Muscle of leg (tissue), 16 donors: ENCODE results near the gene ZDHHC1. TPM values are rescaled to one million over a fixed set of nuclear protein-coding genes. Genes with fewer than 3 reads are reported as not detected.

Source experiments
- DNase-seq: peaks from one replicate; pipeline ENCODE4 v3.0.0; 2013
- H3K27ac ChIP-seq: one replicate; pipeline ENCODE4 v1.5.1; 2013; ENCODE audit warnings: mild to moderate bottlenecking, low read length, control low read depth
- H3K27me3 ChIP-seq: one replicate; pipeline ENCODE4 v1.6.1; 2013; ENCODE audit warnings: low read length; ENCODE audit not compliant: control insufficient read depth, insufficient read depth
- H3K36me3 ChIP-seq: one replicate; pipeline ENCODE4 v1.6.1; 2013; ENCODE audit warnings: low read length; ENCODE audit not compliant: control insufficient read depth, insufficient read depth
- H3K4me1 ChIP-seq: one replicate; pipeline ENCODE4 v1.6.1; 2013; ENCODE audit warnings: low read length; ENCODE audit not compliant: control insufficient read depth, insufficient read depth
- H3K4me3 ChIP-seq: one replicate; pipeline ENCODE4 v1.5.1; 2013; ENCODE audit warnings: low read length, control low read depth
- H3K9me3 ChIP-seq: replicated peaks from 2 replicates; pipeline ENCODE4 v1.6.1; 2013; ENCODE audit warnings: low read depth, low read length; ENCODE audit not compliant: control insufficient read depth
- WGBS: methylation state at CpG from one replicate; pipeline ENCODE4 v1.1.5; 2013; ENCODE audit warnings: missing lambda C conversion rate; ENCODE audit not compliant: insufficient coverage; 5-methylcytosine and 5-hydroxymethylcytosine counted together
- long read RNA-seq, 11 donors: transcript quantifications; one replicate each; lab custom pipeline, GENCODE V29; 2026
- polyA plus RNA-seq, 8 donors: library from polyadenylated mRNA; unstranded; fragments of 120-200 nt; gene quantifications; one replicate each; pipeline versions ENCODE4 v1.2.1 to v1.2.3, GENCODE V29; 2013; ENCODE audit warnings: inconsistent platforms in 1 of 8, low replicate concordance in 1 of 8; ENCODE audit not compliant: insufficient read length in 8 of 8, insufficient read depth in 1 of 8
- total RNA-seq: library from RNA; stranded (reverse); fragments of 120-200 nt; gene quantifications from one replicate; pipeline ENCODE4 v1.2.4, GENCODE V29; 2013

The ZDHHC1 gene
- total RNA-seq (20.4 TPM), polyA plus RNA-seq (10 to 100 TPM; 19.7 to 42.4 (median 26.0) TPM)
- long read RNA-seq, donor 1, partial matches to known transcripts: 0 of 1 reads
- long read RNA-seq, donor 1, other reads (novel, unspliced or antisense): 0 of 1 reads
- long read RNA-seq, donor 2: 0 reads
- long read RNA-seq, donor 3, partial matches to known transcripts: 0 of 6 reads
- long read RNA-seq, donor 3, other reads (novel, unspliced or antisense): 0 of 6 reads
- long read RNA-seq, donor 4, partial matches to known transcripts: 21 of 21 reads
- long read RNA-seq, donor 4, other reads (novel, unspliced or antisense): 0 of 21 reads
- long read RNA-seq, donor 5, partial matches to known transcripts: 0 of 5 reads
- long read RNA-seq, donor 5, other reads (novel, unspliced or antisense): 0 of 5 reads
- long read RNA-seq, donor 6, partial matches to known transcripts: 32 of 42 reads
- long read RNA-seq, donor 6, other reads (novel, unspliced or antisense): 5 of 42 reads
- long read RNA-seq, donor 7, partial matches to known transcripts: 0 of 1 reads
- long read RNA-seq, donor 7, other reads (novel, unspliced or antisense): 0 of 1 reads
- long read RNA-seq, donor 8, partial matches to known transcripts: 0 of 4 reads
- long read RNA-seq, donor 8, other reads (novel, unspliced or antisense): 0 of 4 reads
- long read RNA-seq, donor 9, partial matches to known transcripts: 0 of 2 reads
- long read RNA-seq, donor 9, other reads (novel, unspliced or antisense): 0 of 2 reads
- long read RNA-seq, donor 10, partial matches to known transcripts: 0 of 5 reads
- long read RNA-seq, donor 10, other reads (novel, unspliced or antisense): 0 of 5 reads
- long read RNA-seq, donor 11, partial matches to known transcripts: 0 of 2 reads
- long read RNA-seq, donor 11, other reads (novel, unspliced or antisense): 0 of 2 reads

GRCh38 chr16:67415872-67416793 is at the start of gene ZDHHC1:
TSS of gene ZDHHC1 (minus strand) at chr16:67416477. CDS start at chr16:67407775, 8,702 bp downstream.
- Histone ChIP-seq H3K36me3 (peaks cover 5% of the 10 kb centered on the region), H3K9me3 (no peaks in the 10 kb centered on the region), H3K27me3 (no peaks in the 10 kb centered on the region), H3K27ac (peak within 1 kb of the TSS; percentile 85), H3K4me1 (peaks cover 19% of the 10 kb centered on the region), H3K4me3 (peak within 1 kb of the TSS; percentile 82)
- peak; percentile 89 for DNase-seq
- WGBS: under 1% methylated on average over 73 of the region's 73 CpGs

GRCh38 chr16:67464565-67464964 is 48.3 kb upstream of the ZDHHC1 start:
- Histone ChIP-seq H3K4me3 (no peak overlapping the region), H3K27me3 (no peaks in the 10 kb centered on the region), H3K4me1 (peaks cover 61% of the 10 kb centered on the region), H3K27ac (no peak overlapping the region), H3K36me3 (peaks cover 3% of the 10 kb centered on the region), H3K9me3 (no peaks in the 10 kb centered on the region)
- 79% methylated on average over 2 of the region's 2 CpGs for WGBS
- DNase-seq: no peak

- H3K27ac ChIP-seq: no peak overlapping the region
- H3K36me3 ChIP-seq: peaks cover 3% of the 10 kb centered on the region
- no peak for DNase-seq
- no peaks in the 10 kb centered on the region for H3K27me3 ChIP-seq
- H3K9me3 ChIP-seq: no peaks in the 10 kb centered on the region
- no peak overlapping the region for H3K4me3 ChIP-seq
- 89% methylated on average over 3 of the region's 4 CpGs for WGBS
- peaks cover 61% of the 10 kb centered on the region for H3K4me1 ChIP-seq
These were observed 47.4 kb upstream of the ZDHHC1 start for GRCh38 chr16:67463691-67464090.

GRCh38 chr16:67463059-67463458 is 46.8 kb upstream of the ZDHHC1 start:
- no peak overlapping the region for H3K27ac ChIP-seq
- WGBS: 68% methylated on average over 5 of the region's 5 CpGs
- H3K4me1 ChIP-seq: peaks cover 64% of the 10 kb centered on the region
- no peaks in the 10 kb centered on the region for H3K27me3 ChIP-seq
- peaks cover 3% of the 10 kb centered on the region for H3K36me3 ChIP-seq
- no peak for DNase-seq
- H3K9me3 ChIP-seq: no peaks in the 10 kb centered on the region
- no peak overlapping the region for H3K4me3 ChIP-seq

- no peak overlapping the region for H3K27ac ChIP-seq
- peaks cover 3% of the 10 kb centered on the region for H3K36me3 ChIP-seq
- no peaks in the 10 kb centered on the region for H3K27me3 ChIP-seq
- no peak overlapping the region for H3K4me3 ChIP-seq
- WGBS: 94% methylated on average over 3 of the region's 5 CpGs
- DNase-seq: no peak
- no peaks in the 10 kb centered on the region for H3K9me3 ChIP-seq
- H3K4me1 ChIP-seq: peaks cover 65% of the 10 kb centered on the region
These were observed 46.0 kb upstream of the ZDHHC1 start for GRCh38 chr16:67462279-67462655.

- Histone ChIP-seq H3K27me3 (no peaks in the 10 kb centered on the region), H3K4me1 (peaks cover 71% of the 10 kb centered on the region), H3K36me3 (peaks cover 3% of the 10 kb centered on the region), H3K9me3 (no peaks in the 10 kb centered on the region), H3K4me3 (no peak overlapping the region), H3K27ac (no peak overlapping the region)
- DNase-seq: no peak
- 92% methylated on average over 4 of the region's 8 CpGs for WGBS
These were observed 45.5 kb upstream of the ZDHHC1 start for GRCh38 chr16:67461600-67462278.

GRCh38 chr16:67460961-67461360 is 44.7 kb upstream of the ZDHHC1 start:
- Histone ChIP-seq H3K4me3 (no peak overlapping the region), H3K4me1 (peaks cover 78% of the 10 kb centered on the region), H3K27me3 (no peaks in the 10 kb centered on the region), H3K36me3 (peaks cover 3% of the 10 kb centered on the region), H3K27ac (no peak overlapping the region), H3K9me3 (no peaks in the 10 kb centered on the region)
- WGBS: 100% methylated on average over 1 of the region's 2 CpGs
- no peak for DNase-seq

GRCh38 chr16:67460168-67460567 is 43.9 kb upstream of the ZDHHC1 start:
- peak overlapping the region; percentile 91 for H3K27ac ChIP-seq
- 33% methylated on average over 3 of the region's 5 CpGs for WGBS
- no peaks in the 10 kb centered on the region for H3K9me3 ChIP-seq
- peak; percentile 83 for DNase-seq
- no peaks in the 10 kb centered on the region for H3K27me3 ChIP-seq
- H3K4me1 ChIP-seq: peaks cover 75% of the 10 kb centered on the region
- peaks cover 3% of the 10 kb centered on the region for H3K36me3 ChIP-seq
- no peak overlapping the region for H3K4me3 ChIP-seq

GRCh38 chr16:67459861-67460150 is 43.5 kb upstream of the ZDHHC1 start:
- Histone ChIP-seq H3K4me1 (peaks cover 76% of the 10 kb centered on the region), H3K4me3 (no peak overlapping the region), H3K36me3 (peaks cover 3% of the 10 kb centered on the region), H3K9me3 (no peaks in the 10 kb centered on the region), H3K27ac (peak overlapping the region; percentile 91), H3K27me3 (no peaks in the 10 kb centered on the region)
- peak; percentile 81 for DNase-seq
- WGBS: 6% methylated on average over 3 of the region's 3 CpGs
